Ishikawa (cell line): ENCODE measurements around the gene FAAP20.
A peak's percentile ranks its signal among the peaks of the same experiment; 100 is the strongest.

Experiments used
- CEBPB ChIP-seq: IDR thresholded peaks from 2 replicates; pipeline ENCODE4 v1.6.1; 2012
- EGR1 ChIP-seq: IDR thresholded peaks from 2 replicates; pipeline ENCODE4 v1.6.1; 2012
- EP300 ChIP-seq: IDR thresholded peaks from 2 replicates; pipeline ENCODE4 v1.6.1; 2012; ENCODE audit warnings: borderline replicate concordance
- FOXM1 ChIP-seq: IDR thresholded peaks from 2 replicates; pipeline ENCODE4 v1.6.1; 2012; ENCODE audit warnings: low read depth, borderline replicate concordance
- RAD21 ChIP-seq: IDR thresholded peaks from 2 replicates; pipeline ENCODE4 v1.6.1; 2012; ENCODE audit warnings: low read depth
- TAF1 ChIP-seq: IDR thresholded peaks from 2 replicates; pipeline ENCODE4 v1.6.1; 2012; ENCODE audit warnings: low read depth, mild to moderate bottlenecking
- TEAD4 ChIP-seq: IDR thresholded peaks from 2 replicates; pipeline ENCODE4 v1.6.1; 2012
- ZBTB7A ChIP-seq: IDR thresholded peaks from 2 replicates; pipeline ENCODE4 v1.6.1; 2012; ENCODE audit warnings: low read depth
- TF ChIP-seq, protein P1 (sequence below): IDR thresholded peaks from 2 replicates; pipeline ENCODE4 v1.6.1; 2012; ENCODE audit warnings: low read depth, mild to moderate bottlenecking
- TF ChIP-seq, protein P2 (sequence below): IDR thresholded peaks from 2 replicates; pipeline ENCODE4 v1.6.1; 2012

- TF ChIP-seq, protein P1, sequence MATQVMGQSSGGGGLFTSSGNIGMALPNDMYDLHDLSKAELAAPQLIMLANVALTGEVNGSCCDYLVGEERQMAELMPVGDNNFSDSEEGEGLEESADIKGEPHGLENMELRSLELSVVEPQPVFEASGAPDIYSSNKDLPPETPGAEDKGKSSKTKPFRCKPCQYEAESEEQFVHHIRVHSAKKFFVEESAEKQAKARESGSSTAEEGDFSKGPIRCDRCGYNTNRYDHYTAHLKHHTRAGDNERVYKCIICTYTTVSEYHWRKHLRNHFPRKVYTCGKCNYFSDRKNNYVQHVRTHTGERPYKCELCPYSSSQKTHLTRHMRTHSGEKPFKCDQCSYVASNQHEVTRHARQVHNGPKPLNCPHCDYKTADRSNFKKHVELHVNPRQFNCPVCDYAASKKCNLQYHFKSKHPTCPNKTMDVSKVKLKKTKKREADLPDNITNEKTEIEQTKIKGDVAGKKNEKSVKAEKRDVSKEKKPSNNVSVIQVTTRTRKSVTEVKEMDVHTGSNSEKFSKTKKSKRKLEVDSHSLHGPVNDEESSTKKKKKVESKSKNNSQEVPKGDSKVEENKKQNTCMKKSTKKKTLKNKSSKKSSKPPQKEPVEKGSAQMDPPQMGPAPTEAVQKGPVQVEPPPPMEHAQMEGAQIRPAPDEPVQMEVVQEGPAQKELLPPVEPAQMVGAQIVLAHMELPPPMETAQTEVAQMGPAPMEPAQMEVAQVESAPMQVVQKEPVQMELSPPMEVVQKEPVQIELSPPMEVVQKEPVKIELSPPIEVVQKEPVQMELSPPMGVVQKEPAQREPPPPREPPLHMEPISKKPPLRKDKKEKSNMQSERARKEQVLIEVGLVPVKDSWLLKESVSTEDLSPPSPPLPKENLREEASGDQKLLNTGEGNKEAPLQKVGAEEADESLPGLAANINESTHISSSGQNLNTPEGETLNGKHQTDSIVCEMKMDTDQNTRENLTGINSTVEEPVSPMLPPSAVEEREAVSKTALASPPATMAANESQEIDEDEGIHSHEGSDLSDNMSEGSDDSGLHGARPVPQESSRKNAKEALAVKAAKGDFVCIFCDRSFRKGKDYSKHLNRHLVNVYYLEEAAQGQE = no peak
- no peak for TF ChIP-seq RAD21
- TF ChIP-seq, protein P2, sequence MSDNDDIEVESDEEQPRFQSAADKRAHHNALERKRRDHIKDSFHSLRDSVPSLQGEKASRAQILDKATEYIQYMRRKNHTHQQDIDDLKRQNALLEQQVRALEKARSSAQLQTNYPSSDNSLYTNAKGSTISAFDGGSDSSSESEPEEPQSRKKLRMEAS = no peak
- TF ChIP-seq FOXM1 = no peak
- peak; percentile 82; the same call in 1 of the 2 replicates for TF ChIP-seq ZBTB7A
- TF ChIP-seq TEAD4 = no peak
- no peak for TF ChIP-seq CEBPB
- no peak for TF ChIP-seq EP300
- no peak for TF ChIP-seq TAF1
- no peak for TF ChIP-seq EGR1
These were observed 32.2 kb upstream of the FAAP20 start for GRCh38 chr1:2226525-2227345.
